GM12801 (cell line): ENCODE results near the gene CCDC124.

Source experiments
- TF ChIP-seq, protein P1 (sequence below): IDR thresholded peaks from one replicate; pipeline ENCODE4 v1.5.1; 2011; ENCODE audit warnings: control low read depth; ENCODE audit not compliant: insufficient read length; ENCODE audit errors: extremely low read depth

The CCDC124 gene

DNA sequence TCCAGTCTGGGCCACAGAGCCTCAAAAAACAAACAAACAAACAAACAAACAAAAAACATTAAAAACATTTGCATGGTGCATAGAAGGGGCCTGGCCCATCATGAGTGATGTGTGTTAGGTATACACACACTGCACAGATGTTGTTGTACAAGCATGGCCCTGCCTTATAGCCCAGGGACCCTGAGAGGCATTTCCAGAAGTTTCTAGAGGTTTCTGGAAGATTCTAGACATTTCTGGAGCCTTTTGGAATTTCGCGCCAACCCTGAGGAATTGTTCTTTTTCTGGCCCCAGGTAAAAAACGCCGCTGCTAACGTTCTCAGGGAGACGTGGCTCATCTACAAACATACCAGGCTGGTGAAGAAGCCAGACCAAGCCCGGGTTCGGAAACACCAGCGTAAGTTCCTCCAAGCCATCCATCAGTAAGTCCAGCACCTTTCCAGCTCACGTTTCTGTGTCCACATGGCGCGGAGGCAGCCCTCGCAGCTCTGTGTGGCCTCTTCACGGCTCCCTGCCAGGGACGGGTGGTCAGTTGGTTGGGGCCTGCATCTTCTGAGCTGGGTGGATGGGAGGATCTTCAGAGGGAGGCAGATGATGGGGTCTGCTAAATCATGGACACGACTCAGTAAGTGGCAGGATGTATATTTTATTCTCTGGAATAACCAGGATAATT, 56.7 kb downstream of the CCDC124 start:
- TF ChIP-seq, protein P1, sequence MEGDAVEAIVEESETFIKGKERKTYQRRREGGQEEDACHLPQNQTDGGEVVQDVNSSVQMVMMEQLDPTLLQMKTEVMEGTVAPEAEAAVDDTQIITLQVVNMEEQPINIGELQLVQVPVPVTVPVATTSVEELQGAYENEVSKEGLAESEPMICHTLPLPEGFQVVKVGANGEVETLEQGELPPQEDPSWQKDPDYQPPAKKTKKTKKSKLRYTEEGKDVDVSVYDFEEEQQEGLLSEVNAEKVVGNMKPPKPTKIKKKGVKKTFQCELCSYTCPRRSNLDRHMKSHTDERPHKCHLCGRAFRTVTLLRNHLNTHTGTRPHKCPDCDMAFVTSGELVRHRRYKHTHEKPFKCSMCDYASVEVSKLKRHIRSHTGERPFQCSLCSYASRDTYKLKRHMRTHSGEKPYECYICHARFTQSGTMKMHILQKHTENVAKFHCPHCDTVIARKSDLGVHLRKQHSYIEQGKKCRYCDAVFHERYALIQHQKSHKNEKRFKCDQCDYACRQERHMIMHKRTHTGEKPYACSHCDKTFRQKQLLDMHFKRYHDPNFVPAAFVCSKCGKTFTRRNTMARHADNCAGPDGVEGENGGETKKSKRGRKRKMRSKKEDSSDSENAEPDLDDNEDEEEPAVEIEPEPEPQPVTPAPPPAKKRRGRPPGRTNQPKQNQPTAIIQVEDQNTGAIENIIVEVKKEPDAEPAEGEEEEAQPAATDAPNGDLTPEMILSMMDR: no peak

DNA sequence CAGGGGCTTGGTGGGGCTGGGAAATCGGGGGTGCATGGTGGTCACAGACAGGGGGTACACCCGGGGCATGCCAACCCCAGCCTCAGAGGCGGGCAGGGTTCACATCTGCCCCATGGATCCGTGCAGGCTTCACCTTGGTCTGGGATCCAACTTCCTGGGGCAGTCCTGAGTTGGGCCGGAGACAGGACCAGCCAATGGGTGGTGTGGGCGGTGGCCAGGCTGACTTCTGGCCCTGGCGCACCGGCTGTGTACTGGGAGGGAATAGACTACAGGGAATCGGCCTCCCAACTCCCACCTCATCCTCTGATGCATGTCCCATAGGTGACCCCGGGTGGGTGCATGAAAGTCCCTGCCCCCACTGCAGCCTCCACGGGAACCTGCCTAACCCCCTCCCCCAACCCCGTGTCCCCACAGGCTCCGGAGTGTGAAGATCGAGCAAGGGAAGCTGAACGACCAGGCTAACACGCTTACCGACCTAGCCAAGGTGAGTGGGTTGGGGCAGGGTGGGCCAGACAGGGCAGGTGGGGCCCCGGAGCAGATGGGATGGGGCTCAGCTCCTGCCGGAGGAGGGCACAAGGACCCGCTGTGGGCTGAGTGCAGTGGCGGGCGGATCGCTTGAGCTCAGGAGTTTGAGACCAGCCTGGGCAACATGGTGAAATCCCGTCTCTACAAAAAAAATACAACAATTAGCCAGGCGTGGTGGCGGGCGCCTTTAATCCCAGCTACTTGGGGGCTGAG, 60.4 kb downstream of the CCDC124 start:
- TF ChIP-seq, protein P1: no peak
